HG03460 (cell line): ENCODE measurements around the gene MDM1.

Experiments
- ATAC-seq: cut with Tn5 transposase; IDR thresholded peaks from one replicate; pipeline ENCODE4 v1.9.1; 2021; ENCODE audit not compliant: unreplicated experiment

MDM1 gene

DNA sequence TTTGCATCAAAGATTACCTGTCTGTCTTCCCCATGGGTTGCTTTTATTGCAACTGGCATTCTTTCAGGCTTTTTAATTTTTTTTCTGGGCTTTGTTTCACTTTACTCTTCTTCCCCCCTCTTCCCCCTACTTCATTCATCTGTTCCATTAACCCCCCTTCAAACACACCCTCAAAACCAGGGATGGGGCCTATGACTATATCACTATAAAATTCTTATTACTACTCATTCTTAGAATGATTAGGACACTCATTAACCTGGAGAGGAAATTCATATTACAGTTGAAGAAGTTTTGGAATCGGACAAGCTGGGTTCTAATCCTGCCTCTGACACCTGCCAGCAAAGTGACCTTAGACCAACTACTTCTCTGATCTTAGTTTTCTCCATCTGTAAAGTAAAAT is 24.8 kb upstream of the MDM1 start:
- ATAC-seq: no peak

DNA sequence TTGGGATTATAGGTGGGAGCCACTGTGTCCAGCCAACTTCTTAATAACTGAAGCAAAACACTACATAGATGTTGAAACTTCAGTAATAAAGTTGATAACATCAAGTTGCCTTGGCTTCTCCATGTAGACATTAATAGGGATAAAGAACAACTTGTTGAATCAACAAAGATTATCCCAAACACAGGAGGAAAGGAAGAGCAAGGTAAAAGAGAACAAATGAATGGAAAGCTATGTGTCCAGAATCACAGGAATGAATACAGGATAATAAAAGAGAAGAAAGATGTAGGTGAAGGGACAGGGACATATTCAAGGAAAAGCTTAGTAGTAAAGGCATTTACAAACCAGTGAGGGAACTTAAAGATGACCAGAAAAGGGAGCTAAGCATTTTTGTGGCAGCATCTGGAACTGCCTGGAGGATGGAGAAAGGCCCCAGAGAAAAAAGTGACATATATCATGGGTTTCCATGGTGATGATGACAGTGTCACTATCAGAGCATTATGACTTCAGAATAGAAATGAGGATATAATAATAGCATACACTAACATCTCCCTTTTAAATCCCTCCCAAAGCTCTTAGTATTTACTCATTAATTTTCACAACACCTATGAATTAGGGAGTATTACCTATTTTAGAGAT is 24.0 kb upstream of the MDM1 start:
- ATAC-seq: no peak

DNA sequence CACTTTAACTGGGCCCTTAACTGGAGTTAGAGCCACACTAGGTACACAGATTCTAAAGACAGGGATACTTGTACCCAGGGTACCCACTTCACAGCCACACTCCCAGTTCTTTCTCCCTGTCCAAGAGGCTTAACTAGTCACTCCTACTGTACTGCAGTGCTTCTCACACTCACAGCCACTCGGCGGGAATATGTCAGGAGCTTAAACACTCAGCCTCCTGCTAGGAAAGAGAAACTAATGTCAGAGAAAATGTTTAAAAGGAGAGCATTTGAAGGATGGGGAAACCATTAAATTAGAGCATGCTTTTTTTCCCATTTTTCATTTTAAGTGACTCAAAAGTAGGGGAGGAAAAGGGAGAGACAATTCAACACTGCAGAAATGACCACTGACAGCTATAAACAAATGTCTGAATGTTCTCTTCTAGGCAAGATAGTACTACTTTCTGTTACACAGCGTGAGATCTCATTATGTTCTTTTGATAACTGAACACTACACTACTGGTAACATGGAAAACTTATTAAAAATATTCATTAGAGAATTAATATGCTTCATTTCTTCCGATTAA is 22.9 kb upstream of the MDM1 start:
- no peak for ATAC-seq

DNA sequence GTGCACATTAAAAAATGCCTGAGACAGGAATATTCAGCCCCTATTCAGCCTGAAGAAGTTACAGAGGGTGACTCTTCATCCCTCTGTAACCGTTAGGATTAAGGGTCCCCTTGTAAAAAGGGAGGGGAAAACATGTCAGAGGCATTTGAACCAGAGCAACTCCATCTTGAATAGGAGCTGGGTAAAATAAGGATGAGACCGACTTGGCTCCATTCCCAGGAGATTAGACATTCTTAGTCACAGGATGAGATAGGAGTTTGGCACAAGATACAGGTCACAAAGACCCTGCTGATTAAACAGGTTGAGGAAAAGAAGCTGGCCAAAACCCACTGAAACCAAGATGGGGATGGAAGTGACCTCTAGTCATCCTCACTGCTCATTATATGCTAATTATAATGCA is 19.9 kb upstream of the MDM1 start:
- ATAC-seq: no peak

DNA sequence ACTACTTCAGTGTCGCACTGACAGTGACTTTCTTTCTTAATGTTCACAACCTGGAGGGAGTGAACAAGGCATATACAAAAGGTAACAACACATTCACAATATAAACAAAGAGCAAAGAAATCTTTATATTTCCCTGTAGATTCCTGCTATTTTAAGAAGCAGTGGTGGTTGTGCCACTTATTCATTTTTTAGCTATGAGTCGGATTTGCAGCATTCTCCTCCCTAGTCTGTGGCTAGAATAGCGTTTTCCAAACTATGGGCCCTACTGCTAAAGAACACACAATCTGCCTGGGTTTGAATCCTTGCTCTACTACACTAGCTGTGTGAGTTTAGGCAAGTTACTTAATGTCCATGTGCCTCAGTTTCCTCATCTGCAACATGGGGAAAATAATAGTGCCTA is 18.6 kb upstream of the MDM1 start:
- no peak for ATAC-seq

DNA sequence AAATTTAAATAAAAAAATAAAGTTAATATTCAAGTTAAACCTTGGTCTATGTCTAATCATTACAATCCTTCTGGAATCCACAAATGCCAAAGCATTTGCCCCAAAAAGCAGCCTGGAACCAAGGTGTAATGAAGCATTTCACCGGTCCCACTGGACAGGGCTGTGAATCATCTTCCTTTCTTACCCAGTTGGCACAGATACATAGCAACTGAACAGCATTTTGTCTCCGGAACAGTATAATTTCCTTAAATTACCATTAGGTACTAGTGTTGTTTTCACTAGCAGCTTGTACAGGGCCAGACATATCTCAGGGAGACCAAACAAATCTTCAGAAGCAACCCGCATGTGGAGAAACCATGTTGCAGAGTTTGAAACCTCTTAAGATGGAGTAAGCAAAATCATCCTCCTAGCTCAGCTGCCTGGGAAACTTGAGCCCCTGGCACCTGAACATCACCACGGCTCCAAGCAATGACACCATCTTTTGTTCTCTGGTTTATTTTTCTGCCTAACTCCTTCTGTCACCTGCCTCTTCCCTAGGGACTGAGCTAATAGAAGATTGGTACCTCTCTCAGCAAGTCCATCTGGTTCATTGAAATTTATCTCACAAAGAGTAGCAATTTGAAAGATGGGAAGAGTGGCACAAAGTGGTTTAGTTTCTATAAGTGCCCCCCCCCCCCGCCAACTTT is 17.9 kb upstream of the MDM1 start:
- ATAC-seq: no peak

DNA sequence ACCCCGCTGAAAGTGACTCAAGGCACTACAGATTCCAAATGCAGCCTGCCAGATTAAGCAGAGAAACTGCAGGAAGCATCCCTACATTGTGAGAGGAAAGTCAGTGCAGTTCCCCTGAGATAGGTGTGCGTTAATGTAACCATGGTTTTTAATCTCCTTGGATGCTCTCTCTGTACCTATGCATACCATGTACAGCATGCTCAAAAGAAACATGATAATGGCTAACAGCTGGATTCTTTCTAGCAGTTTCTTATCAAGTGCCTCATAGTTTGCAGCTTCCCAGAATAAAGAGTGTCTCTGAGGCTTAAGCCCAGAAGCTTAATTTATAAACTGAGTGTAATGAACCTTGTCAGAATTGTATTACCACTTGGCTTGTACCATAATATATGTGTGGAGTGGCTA is 17.1 kb upstream of the MDM1 start:
- ATAC-seq: no peak

DNA sequence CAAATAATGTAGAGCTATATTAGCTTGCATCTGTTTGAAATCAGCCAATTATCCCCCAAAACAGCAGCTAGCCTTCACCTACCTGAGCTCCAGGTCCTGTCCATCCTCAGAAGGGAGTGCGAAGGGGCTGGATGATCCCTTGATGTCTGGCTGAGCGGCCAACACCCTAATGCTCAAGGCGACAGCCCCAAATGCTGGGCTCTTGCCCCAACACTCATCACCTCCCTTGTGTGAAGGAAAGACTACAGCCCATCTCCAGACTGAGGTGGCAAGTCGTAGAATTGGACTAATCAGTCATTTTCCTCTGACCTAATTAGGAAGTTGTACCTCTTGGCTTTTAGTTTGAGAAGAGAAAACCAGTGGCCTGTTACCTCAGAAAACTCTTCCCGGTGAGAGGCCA is 16.3 kb upstream of the MDM1 start:
- ATAC-seq: no peak

DNA sequence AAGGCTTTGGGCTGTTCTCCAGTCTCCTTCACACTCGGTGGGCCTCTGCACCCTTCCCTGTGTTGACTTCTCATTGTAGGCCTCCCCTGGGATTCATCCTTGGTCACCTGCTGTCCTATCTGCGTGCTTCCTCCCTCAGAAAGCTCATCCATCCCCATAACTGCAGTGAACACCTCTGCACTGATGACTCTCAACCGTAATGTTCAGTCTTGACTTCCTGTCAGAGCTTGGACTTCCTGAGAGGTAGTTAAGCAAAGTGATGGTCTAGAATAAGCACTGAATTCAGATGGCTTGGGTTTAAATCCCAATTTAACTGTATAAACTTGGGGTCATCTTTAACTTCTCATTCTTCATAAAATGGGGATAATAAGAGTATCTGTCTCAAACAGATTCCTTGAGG is 13.6 kb upstream of the MDM1 start:
- no peak for ATAC-seq

DNA sequence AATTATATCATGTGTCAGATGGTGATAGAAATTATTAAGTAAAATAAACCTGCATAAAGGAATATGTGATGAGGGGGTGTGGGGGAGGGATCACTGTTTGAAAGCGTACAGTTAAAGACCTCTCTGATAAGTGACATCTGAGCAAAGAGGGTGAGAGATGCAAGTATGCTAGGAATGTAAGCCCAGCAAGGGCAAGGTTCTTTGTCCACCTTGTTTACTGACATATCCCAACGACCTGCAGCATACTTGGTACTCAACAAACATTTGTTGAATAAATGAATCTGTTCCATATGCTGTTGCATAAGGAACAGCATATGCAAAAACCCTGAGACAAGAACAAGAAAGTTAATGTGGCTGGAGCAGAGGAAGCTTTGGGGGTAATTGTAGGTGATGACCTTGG is 12.0 kb upstream of the MDM1 start:
- ATAC-seq: no peak

DNA sequence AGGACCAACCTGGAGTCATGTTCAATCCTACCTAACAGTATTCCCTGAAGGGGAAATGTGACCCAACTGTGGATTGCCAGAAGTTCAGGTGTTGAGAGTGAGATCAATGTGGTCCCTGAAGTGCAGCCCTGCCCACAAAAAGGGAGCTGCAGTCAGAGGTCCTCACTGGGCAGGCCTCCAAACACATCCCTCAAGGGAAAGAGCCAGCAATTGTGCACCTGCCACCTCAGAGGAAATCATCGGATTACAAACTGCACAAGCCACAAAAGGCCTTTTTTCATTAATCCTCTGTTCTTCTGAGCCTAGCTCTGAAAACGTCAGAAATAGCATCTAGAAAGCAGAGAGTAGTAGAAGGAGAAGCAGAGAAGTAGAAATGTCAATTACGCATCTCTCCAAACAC is 10.8 kb upstream of the MDM1 start:
- no peak for ATAC-seq

DNA sequence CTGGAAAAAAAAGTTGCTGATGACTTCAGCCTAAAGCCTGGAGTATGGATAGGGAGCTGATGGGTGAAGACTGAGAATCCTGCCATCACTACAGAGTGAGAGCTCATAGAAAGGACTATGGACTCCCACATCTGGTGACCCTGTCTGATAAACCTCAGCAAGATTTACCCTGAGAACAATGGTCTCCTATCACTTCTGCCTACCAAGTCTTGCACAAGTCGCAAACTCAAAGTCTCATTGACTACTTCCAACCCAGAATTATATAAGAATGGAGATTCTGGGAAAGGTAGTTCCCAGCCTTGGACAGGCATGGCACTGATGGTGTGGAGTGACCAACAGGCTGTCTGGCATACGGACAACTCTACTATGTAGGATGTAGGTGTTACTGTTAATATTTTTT is 9.7 kb upstream of the MDM1 start:
- ATAC-seq: no peak

DNA sequence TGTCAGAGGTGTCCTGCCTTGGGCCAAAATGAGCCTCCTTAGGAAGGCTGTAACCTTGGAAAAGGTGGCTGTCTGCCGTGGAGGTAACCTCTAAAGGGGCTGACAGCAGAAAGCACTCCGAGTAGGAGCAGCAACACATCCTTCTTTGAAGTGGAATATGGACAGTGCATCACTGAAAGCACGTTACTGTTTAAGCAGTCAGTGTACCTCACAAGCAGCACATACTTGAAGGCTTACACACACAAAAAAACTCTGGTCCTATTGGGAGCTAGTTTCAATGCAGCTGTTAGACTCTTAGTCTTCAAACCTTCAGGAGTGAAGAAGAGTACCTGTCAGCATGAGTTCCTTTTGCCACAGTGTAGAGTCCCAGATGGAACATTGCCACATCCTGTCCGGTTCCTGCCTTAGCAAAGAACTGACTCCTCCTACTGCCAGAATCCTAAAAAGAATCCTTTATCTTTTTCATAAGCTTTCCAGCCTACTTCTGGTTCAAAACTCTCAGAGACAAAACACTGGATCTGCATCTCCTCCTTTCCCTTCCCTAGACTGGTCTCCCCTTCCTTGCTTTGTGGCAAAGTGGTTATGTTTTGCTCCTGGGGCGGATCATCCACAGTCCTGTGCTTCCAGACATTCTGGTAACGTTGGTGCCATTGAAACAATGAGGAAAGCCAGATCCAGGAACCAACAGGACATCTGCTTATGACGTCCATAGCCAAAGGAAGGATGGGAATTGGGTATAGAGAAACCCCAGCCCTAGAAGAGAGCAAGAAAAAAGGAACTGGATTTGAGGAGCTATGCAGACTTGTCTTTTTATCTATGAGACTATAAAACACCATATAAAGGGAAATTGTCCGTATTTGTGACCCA is 8.5 kb upstream of the MDM1 start:
- no peak for ATAC-seq

DNA sequence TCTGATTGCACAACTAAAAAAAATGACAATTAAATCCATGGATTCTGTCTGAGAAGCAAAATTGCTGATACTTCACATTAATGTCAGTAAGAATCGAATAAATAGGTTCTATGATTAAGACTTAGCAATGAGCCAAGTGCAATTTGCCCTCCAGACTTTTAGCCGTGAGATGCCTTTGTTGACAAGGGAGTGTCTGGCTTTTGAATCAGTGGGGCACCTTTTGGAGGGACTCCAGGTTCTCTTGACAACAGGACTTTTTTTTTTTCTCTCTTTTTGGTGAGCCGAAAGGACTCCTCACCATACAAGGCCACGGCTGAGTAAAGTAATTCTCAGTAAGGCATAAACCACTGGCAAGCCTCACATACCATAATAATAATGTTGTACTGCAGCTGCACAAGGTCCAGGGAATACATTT is 4.7 kb upstream of the MDM1 start:
- no peak for ATAC-seq

DNA sequence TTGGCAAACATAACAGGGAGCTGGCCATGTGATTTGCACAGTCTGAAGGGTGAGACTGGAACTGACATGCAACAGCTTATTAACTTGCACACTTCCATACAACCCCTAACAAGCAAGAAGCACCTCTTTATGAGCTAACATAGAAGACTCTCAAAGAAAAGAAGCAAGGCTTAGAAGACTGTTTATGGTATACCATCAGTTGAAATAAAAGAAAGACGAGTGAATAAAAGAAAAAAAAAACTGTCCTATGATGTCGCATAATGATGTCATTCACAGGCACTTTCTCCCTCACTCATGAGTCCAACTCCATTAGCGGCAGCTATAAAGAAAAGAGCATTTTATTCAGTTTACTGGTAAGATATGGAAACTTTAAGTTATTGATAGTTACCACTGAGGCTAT is 3.3 kb upstream of the MDM1 start:
- no peak for ATAC-seq

DNA sequence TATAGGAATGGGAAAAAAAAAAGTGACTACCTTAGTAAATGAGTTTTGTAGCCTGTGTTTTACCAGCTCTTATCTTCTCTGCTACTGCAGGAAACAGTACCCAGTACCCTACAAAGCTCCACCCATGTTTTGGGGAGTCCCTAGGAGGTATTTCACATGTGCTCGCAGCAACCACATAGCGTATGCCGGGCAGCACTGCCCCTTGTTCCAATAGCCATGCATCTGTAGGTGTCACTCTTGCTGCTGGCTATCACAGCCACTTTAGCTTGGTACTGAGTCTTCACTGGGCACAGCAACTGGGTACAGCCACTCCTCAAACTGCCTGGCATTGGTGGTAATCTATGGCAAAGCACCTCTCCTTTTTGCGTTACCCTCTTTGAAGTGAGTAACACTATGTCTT is 2.0 kb upstream of the MDM1 start:
- no peak for ATAC-seq

DNA sequence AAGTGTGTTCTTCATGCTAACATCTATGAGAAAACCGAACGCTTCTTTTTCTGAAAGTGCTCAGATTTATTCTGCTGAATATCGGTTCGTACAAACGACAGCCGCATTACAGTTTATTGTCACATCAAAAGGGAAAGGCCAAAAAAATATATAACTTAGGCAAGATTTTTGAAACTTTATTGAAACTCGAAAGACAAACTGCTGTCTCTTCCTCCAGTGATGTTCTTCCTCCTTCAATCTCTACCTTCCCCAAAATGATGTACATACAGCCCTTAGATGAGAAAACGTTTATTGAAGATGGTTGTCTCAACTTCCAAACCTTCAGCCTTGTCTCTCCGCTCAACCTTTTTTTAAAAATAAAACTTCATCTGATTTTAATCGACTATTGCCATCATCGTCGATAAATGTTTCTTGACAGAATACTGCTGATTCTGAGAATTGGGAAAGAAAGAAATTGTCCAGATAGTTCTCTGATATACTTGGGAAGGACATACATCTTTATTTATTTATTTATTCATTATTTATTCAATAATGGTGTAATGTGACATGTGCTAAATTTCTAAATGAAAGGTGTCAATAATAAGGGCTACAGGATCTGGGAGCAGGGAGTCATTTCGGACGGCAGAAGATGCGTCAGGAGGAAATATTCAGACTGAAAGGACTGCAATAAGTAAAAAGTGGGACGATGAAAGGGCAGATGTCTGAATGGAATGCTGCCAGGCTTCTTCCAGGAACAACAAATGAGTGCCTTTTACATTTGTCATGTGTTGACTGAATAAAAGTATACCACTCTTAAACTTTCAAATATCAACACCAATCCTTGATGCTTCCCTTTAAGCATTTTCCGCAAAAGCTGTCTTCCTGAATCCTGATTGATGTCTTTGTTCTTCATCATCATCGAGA is 817 bp upstream of the MDM1 start:
- no peak for ATAC-seq

DNA sequence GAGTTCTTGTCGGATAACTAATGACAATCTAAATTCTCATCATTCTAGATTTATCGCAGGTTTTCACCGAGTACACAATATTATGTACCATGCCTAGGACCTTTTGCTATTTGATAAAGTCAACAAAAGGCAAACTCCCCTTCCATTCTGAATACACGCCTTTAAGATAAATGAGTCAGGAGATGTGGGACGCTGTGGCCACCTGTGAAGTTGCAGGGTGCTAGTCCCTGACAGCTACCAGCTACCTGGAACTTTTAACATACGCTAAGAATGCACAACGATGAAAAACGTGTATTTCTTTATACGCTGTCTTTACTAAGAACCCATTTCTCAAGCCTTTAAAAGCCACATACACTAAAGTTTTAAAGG is 678 bp downstream of the MDM1 start:
- no peak for ATAC-seq

DNA sequence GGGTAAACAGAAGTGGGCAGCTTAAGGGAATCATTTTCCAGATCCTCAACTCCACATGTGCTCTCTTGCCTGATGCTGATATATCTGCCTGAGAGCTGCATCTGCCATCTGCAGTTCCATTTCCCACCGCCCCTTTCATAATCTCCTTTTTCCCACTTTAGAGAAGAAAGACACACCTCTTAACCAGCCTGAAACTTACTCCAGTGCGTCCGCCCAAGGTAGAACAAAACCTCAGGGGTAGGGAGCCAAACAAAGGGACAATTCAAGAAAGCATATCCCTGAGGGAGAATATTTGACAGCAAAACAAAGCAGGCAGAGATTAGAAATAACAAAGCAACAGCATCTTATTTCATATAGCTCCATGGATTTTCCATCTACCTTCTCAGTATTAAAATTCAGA is 4.3 kb downstream of the MDM1 start:
- no peak for ATAC-seq

DNA sequence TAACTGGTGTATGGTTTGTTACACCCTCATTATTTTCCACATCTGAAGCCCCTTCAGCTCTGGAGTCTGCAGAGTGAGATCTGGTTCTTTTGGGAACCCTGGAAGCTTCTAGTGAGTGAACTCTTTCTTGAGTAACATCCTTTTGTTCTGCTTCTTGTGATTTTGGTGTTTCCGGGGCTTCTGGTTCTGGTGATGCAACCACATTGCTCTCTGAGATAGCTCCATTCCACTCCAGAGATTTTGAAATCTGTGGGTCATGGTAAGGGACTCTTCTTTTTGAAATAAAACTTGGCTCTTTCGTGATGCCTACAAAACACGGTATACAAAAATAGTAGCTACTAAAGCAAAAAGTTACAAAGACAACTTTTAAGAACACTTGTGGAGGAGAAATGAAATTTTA is 5.4 kb downstream of the MDM1 start:
- no peak for ATAC-seq

DNA sequence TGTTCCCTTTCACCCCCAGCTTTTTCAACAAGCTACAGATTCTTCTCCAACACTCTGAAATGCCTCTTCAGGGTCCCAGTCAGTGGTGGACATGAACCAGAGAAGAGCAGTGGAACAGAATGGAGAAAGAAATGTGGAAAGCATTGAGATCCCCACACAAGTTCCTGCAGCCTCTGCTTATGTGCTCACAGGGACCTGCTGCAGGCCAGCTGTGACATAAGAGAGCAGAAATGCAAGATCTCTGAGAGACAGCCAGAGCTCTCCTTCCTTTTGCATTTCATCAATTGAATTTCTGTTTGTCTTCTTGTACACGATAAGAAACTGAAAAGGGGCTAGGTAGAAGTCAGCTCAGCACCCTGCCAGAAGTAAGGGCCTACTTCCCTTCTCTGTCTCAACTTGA is 6.2 kb downstream of the MDM1 start:
- no peak for ATAC-seq
